Fibroblast of pulmonary artery (primary cell): ENCODE results near the gene PGA5.

Experiments used
- DNase-seq: peaks from one replicate; pipeline ENCODE4 v3.0.0-alpha.2; 2010; ENCODE audit warnings: low read depth
- H3K4me3 ChIP-seq: replicated peaks from 2 replicates; pipeline ENCODE4 v1.5.1; 2011; ENCODE audit warnings: low read depth, mild to moderate bottlenecking, control low read depth, low read length, moderate library complexity
- CTCF ChIP-seq: IDR thresholded peaks from 2 replicates; pipeline ENCODE4 v1.5.1; 2011; ENCODE audit warnings: mild to moderate bottlenecking, control low read depth, low read length, inconsistent platforms; ENCODE audit errors: missing control alignments

PGA5 gene

GRCh38 chr11:61287338-61287977 lies 46.5 kb downstream of the PGA5 start:
- DNase-seq = no peak
- no peak for TF ChIP-seq CTCF
- no peak overlapping the region for H3K4me3 ChIP-seq

- H3K4me3 ChIP-seq = no peak overlapping the region
- DNase-seq = no peak
- peak; percentile 1 for TF ChIP-seq CTCF
Observed at GRCh38 chr11:61290905-61291690, 50.1 kb downstream of the PGA5 start.

GRCh38 chr11:61292356-61292755 lies 51.4 kb downstream of the PGA5 start:
- H3K4me3 ChIP-seq = no peak overlapping the region
- DNase-seq = no peak
- no peak for TF ChIP-seq CTCF

GRCh38 chr11:61293867-61294716 lies 53.1 kb downstream of the PGA5 start:
- peak; percentile 66 for DNase-seq
- H3K4me3 ChIP-seq = peak overlapping the region; percentile 67
- no peak for TF ChIP-seq CTCF

GRCh38 chr11:61294717-61295595 lies 54.0 kb downstream of the PGA5 start, which contains the start of gene VWCE:
TSS of gene VWCE (minus strand) at chr11:61295316. CDS start at chr11:61295037, 279 bp downstream.
- TF ChIP-seq CTCF = peak; percentile 23
- peak within 1 kb of the TSS; percentile 67 for H3K4me3 ChIP-seq
- peak; percentile 55 for DNase-seq

- H3K4me3 ChIP-seq = peak overlapping the region; percentile 67
- no peak for DNase-seq
- no peak for TF ChIP-seq CTCF
Observed at GRCh38 chr11:61295596-61295926, 54.6 kb downstream of the PGA5 start.
